Skeletal muscle satellite cell (primary cell): ENCODE results near the gene NDUFA5.
"Not testable (repeated sequence)": the region's sequence is repeated elsewhere in the genome, so short reads cannot be mapped to it uniquely, and the experiment has no call there.

Experiments used
- H3K27me3 ChIP-seq: 2 replicates; pipeline ENCODE4 v1.7.0; 2013; ENCODE audit warnings: low read length; ENCODE audit not compliant: control insufficient read depth, insufficient read depth
- H3K36me3 ChIP-seq: 2 replicates; pipeline ENCODE4 v1.7.0; 2013; ENCODE audit warnings: mild to moderate bottlenecking, control low read depth, low read length; ENCODE audit not compliant: insufficient read depth
- H3K4me1 ChIP-seq: 2 replicates; pipeline ENCODE4 v1.7.0; 2013; ENCODE audit warnings: low read length; ENCODE audit not compliant: control insufficient read depth, insufficient read depth
- H3K4me2 ChIP-seq: 2 replicates; pipeline ENCODE4 v1.7.0; 2013; ENCODE audit warnings: mild to moderate bottlenecking, low read length
- H3K4me3 ChIP-seq: 2 replicates; pipeline ENCODE4 v1.7.0; 2013; ENCODE audit warnings: low read length
- H3K9ac ChIP-seq: 2 replicates; pipeline ENCODE4 v1.7.0; 2013; ENCODE audit warnings: mild to moderate bottlenecking, low read depth, low read length, moderate library complexity
- H3K9me3 ChIP-seq: replicated peaks from 2 replicates; pipeline ENCODE4 v1.7.0; 2013; ENCODE audit warnings: mild to moderate bottlenecking, control low read depth, low read length

NDUFA5 gene

DNA sequence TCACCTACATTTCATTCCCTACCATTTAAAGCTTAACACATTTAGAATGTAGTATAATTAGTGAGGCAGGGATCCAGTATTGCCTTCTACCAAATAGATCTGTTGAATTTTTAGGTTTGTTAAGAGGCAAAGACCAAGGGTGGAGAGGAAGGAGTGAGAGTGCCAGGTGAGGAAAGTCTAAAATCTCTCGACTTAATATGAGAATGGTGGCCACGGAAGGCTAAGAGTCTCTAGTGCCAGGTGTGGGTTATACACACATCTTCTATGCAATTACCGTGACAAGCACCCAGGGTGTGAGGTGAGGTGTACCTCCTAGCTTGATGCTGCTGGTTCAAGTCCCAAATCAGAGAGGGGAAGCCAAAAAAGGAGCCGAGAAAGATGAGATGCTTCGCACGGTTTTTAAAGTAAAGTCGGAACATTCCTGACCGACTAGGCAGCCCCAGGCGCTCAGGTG is 23.7 kb downstream of the NDUFA5 start:
- Histone ChIP-seq H3K9ac (peak overlapping the region; percentile 48), H3K9me3 (no peaks in the 10 kb centered on the region), H3K4me1 (peaks cover 24% of the 10 kb centered on the region), H3K4me2 (peak overlapping the region; percentile 88), H3K27me3 (no peaks in the 10 kb centered on the region), H3K4me3 (peak overlapping the region; percentile 75), H3K36me3 (no peaks in the 10 kb centered on the region)

DNA sequence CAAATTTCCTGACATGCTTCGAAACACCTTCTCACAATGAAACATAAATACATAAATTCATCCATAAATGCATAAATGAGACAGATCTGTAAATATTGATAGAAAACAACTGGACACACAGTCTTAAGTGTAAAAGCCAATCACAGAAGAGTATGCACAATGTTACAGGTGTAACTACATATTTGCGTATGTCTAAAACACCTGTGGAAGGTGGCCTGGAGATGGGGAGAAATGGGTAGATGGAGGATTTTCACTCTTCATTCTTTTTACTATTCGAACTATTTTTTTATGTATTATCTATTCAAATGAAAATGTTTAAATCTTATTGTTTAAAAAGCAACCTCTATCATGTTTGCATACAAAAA is 24.1 kb downstream of the NDUFA5 start:
- H3K4me1 ChIP-seq = peaks cover 20% of the 10 kb centered on the region
- H3K4me3 ChIP-seq = no peak overlapping the region
- H3K9ac ChIP-seq = no peak overlapping the region
- H3K27me3 ChIP-seq = no peaks in the 10 kb centered on the region
- H3K36me3 ChIP-seq = no peaks in the 10 kb centered on the region
- H3K4me2 ChIP-seq = peak overlapping the region; percentile 88
- no peaks in the 10 kb centered on the region for H3K9me3 ChIP-seq

- Histone ChIP-seq H3K9ac (peak overlapping the region; percentile 47), H3K4me1 (peaks cover 15% of the 10 kb centered on the region), H3K4me3 (peak overlapping the region; percentile 61), H3K4me2 (peak overlapping the region; percentile 73)
- H3K9me3 ChIP-seq, H3K27me3 ChIP-seq, H3K36me3 ChIP-seq: not testable (repeated sequence)
Observed at GRCh38 chr7:123532788-123533552, 24.6 kb downstream of the NDUFA5 start.

DNA sequence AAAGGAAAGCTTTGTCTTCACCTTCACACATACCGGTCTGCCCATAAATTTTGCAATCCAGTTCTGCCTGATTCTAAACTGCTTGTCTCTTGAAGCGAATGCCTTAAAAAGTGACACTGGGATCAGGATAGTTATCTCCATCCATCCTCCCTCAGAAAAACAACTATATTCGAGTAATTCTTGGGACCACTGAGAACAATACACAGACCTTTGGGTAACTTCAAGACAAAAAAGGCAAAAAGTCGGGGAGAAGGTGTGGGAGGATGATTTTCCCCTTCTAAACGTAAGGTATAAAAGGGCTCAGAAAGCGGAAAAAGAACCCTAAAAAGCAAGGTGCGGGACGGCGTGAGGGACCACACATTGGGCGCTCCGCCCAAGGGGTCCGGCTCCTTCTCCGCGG is 25.3 kb downstream of the NDUFA5 start:
- not testable (repeated sequence) for H3K9me3 ChIP-seq, H3K27me3 ChIP-seq, H3K4me1 ChIP-seq, H3K9ac ChIP-seq, H3K36me3 ChIP-seq
- Histone ChIP-seq H3K4me2 (peak overlapping the region; percentile 73), H3K4me3 (peak overlapping the region; percentile 61)

GRCh38 chr7:123530035-123530591 is 27.5 kb downstream of the NDUFA5 start:
- not testable (repeated sequence) for H3K4me3 ChIP-seq, H3K4me1 ChIP-seq, H3K9me3 ChIP-seq, H3K9ac ChIP-seq, H3K36me3 ChIP-seq, H3K4me2 ChIP-seq, H3K27me3 ChIP-seq

- H3K4me3 ChIP-seq = no peak overlapping the region
- H3K9ac ChIP-seq = no peak overlapping the region
- H3K27me3 ChIP-seq = no peaks in the 10 kb centered on the region
- no peaks in the 10 kb centered on the region for H3K9me3 ChIP-seq
- H3K4me1 ChIP-seq = peaks cover 2% of the 10 kb centered on the region
- H3K36me3 ChIP-seq = no peaks in the 10 kb centered on the region
- no peak overlapping the region for H3K4me2 ChIP-seq
Observed at GRCh38 chr7:123528265-123528664, 29.4 kb downstream of the NDUFA5 start.

- not testable (repeated sequence) for H3K4me3 ChIP-seq, H3K9ac ChIP-seq, H3K27me3 ChIP-seq, H3K36me3 ChIP-seq, H3K9me3 ChIP-seq, H3K4me1 ChIP-seq, H3K4me2 ChIP-seq
Observed at GRCh38 chr7:123527712-123528225, 29.8 kb downstream of the NDUFA5 start.

DNA sequence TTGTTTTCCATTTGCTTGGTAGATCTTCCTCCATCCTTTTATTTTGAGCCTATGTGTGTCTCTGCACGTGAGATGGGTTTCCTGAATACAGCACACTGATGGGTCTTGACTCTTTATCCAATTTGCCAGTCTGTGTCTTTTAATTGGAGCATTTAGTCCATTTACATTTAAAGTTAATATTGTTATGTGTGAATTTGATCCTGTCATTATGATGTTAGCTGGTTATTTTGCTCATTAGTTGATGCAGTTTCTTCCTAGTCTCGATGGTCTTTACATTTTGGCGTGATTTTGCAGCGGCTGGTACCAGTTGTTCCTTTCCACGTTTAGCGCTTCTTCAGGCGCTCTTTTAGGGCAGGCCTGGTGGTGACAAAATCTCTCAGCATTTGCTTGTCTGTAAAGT is 31.1 kb downstream of the NDUFA5 start:
- H3K4me1 ChIP-seq, H3K4me2 ChIP-seq, H3K4me3 ChIP-seq, H3K27me3 ChIP-seq, H3K9ac ChIP-seq, H3K36me3 ChIP-seq, H3K9me3 ChIP-seq: not testable (repeated sequence)

GRCh38 chr7:123522066-123522465 is 35.6 kb downstream of the NDUFA5 start:
- H3K36me3 ChIP-seq = no peaks in the 10 kb centered on the region
- no peak overlapping the region for H3K4me2 ChIP-seq
- no peaks in the 10 kb centered on the region for H3K9me3 ChIP-seq
- H3K9ac ChIP-seq = no peak overlapping the region
- H3K4me1 ChIP-seq = no peaks in the 10 kb centered on the region
- no peaks in the 10 kb centered on the region for H3K27me3 ChIP-seq
- H3K4me3 ChIP-seq = no peak overlapping the region

DNA sequence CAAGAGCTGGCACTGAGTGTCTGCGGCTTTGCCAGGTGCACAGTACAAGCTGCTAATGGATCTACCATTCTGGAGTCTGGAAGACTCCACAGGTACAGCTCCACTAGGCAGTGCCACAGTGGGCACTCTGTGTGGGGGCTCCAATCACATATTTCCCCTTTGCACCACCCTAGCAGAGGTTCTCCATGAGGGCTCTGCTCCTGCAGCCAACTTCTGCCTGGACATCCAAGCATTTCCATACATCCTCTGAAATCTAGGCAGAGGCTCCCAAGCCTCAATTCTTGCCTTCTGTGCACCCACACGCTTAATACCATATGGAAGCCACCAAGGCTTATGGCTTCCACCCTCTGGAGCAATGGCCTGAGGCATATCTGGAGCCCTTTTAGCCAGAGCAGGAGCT is 52.4 kb downstream of the NDUFA5 start:
- no peaks in the 10 kb centered on the region for H3K36me3 ChIP-seq
- no peaks in the 10 kb centered on the region for H3K4me1 ChIP-seq
- H3K9ac ChIP-seq = no peak overlapping the region
- H3K27me3 ChIP-seq = no peaks in the 10 kb centered on the region
- H3K4me2 ChIP-seq = no peak overlapping the region
- no peaks in the 10 kb centered on the region for H3K9me3 ChIP-seq
- H3K4me3 ChIP-seq = no peak overlapping the region

DNA sequence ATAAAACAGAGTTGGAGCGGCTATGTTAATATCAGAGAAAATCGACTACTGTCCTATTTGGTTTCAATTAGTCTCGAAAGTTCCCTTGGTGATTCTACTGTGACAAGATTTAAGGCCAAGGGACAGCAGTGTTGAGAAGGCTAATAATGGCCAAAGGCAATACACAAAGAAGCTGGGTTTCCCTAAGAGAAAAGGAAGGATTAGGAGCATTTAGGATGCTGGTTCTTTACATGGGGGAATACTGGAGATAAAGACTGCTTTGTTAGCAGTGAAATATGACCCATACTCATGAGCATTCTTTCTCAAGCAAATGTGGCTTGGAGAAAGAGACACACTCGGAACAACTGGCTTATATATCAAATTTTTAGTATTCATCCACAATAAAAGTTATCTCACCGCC is 55.4 kb downstream of the NDUFA5 start:
- Histone ChIP-seq H3K36me3 (no peaks in the 10 kb centered on the region), H3K4me2 (no peak overlapping the region), H3K9me3 (no peaks in the 10 kb centered on the region), H3K27me3 (no peaks in the 10 kb centered on the region), H3K4me3 (no peak overlapping the region), H3K9ac (no peak overlapping the region), H3K4me1 (no peaks in the 10 kb centered on the region)

- no peak overlapping the region for H3K4me3 ChIP-seq
- no peaks in the 10 kb centered on the region for H3K27me3 ChIP-seq
- no peaks in the 10 kb centered on the region for H3K36me3 ChIP-seq
- no peaks in the 10 kb centered on the region for H3K4me1 ChIP-seq
- H3K9ac ChIP-seq = no peak overlapping the region
- H3K4me2 ChIP-seq = no peak overlapping the region
- H3K9me3 ChIP-seq = no peaks in the 10 kb centered on the region
Observed at GRCh38 chr7:123500878-123501489, 56.6 kb downstream of the NDUFA5 start.
